SK-N-SH (cell line): Measurements from ENCODE around the gene ABAT. TPM values are rescaled to one million over a fixed set of nuclear protein-coding genes. Genes with fewer than 3 reads are reported as not detected.

Experiments used
- CTCF ChIA-PET: fragments of 300-600, 350-600 bp; formaldehyde crosslinking; extraction: SDS; loops from one replicate; lab custom pipeline; 2021; lab: Yijun Ruan, JAX
- POLR2A ChIA-PET: fragments of 350-600 bp; sonication (Branson Sonifier 250); formaldehyde crosslinking; extraction: SDS; loops from one replicate; lab custom pipeline; 2020; ENCODE audit warnings: antibody characterized with exemption, inconsistent platforms; lab: Yijun Ruan, JAX
- DNase-seq: peaks from one replicate; pipeline ENCODE4 v3.0.0; 2012
- H2AFZ ChIP-seq: fragments of 200-600 bp; sonication (generic); 2 replicates; pipeline ENCODE4 v1.8.1; 2016; ENCODE audit warnings: antibody characterized with exemption, mild to moderate bottlenecking, low read depth
- H3F3A ChIP-seq: fragments of 200-600 bp; sonication (generic); replicated peaks from 2 replicates; pipeline ENCODE3; 2016; ENCODE audit warnings: antibody characterized with exemption, mild to moderate bottlenecking; ENCODE audit not compliant: insufficient read depth
- H3K27ac ChIP-seq, 2 experiments: fragments of 200-500 bp in 1 of 2; fragments of 200-600 bp in 1 of 2; sonication (Bioruptor generic) in 1 of 2; sonication (generic), shearing (Covaris generic) in 1 of 2; 2 replicates each; pipeline versions ENCODE4 v1.5.1 to v1.6.1; 2014 to 2016; ENCODE audit warnings: low read depth in 2 of 2, inconsistent platforms in 1 of 2, low read length in 1 of 2, mild to moderate bottlenecking in 1 of 2, mixed read lengths in 1 of 2
- H3K27me3 ChIP-seq: fragments of 200-600 bp; sonication (generic), shearing (Covaris generic); 2 replicates; pipeline ENCODE4 v1.6.1; 2016; ENCODE audit warnings: mixed run types; ENCODE audit not compliant: insufficient read depth
- H3K36me3 ChIP-seq, 2 experiments: fragments of 200-500 bp in 1 of 2; fragments of 200-600 bp in 1 of 2; sonication (Bioruptor generic) in 1 of 2; sonication (generic) in 1 of 2; replicated peaks in 1 of 2; 2 replicates each; pipeline versions ENCODE3 to v1.5.1; 2014 to 2016; ENCODE audit warnings: low read length in 1 of 2, mild to moderate bottlenecking in 1 of 2; ENCODE audit not compliant: insufficient read depth in 2 of 2, control insufficient read depth in 1 of 2
- H3K4me1 ChIP-seq, 2 experiments: fragments of 200-500 bp in 1 of 2; fragments of 200-600 bp in 1 of 2; sonication (Bioruptor generic) in 1 of 2; sonication (generic), shearing (Covaris generic) in 1 of 2; 2 replicates each; pipeline versions ENCODE4 v1.5.1 to v1.6.1; 2014 to 2016; ENCODE audit warnings: low read depth in 1 of 2, low read length in 1 of 2, mixed run types in 1 of 2; ENCODE audit not compliant: insufficient read depth in 2 of 2, control insufficient read depth in 1 of 2
- H3K4me2 ChIP-seq: fragments of 200-600 bp; sonication (generic), shearing (Covaris generic); 2 replicates; pipeline ENCODE4 v1.6.1; 2017; ENCODE audit warnings: mixed run types
- H3K4me3 ChIP-seq, 2 experiments: fragments of 200-500 bp in 1 of 2; fragments of 200-600 bp in 1 of 2; sonication (Bioruptor generic) in 1 of 2; sonication (generic), shearing (Covaris generic) in 1 of 2; 2 replicates each; pipeline versions ENCODE4 v1.5.1 to v1.8.1; 2014 to 2016; ENCODE audit warnings: low read depth in 2 of 2, inconsistent platforms in 1 of 2, low read length in 1 of 2, mild to moderate bottlenecking in 1 of 2, mixed read lengths in 1 of 2, moderate library complexity in 1 of 2
- H3K79me2 ChIP-seq: fragments of 200-600 bp; sonication (generic); 2 replicates; pipeline ENCODE4 v1.8.1; 2017; ENCODE audit warnings: mild to moderate bottlenecking; ENCODE audit not compliant: insufficient read depth
- H3K9ac ChIP-seq: fragments of 200-600 bp; sonication (generic); 2 replicates; pipeline ENCODE4 v1.6.1; 2017; ENCODE audit warnings: mixed run types
- H3K9me2 ChIP-seq: fragments of 200-600 bp; sonication (generic); 2 replicates; pipeline ENCODE4 v1.6.1; 2017; ENCODE audit warnings: mixed run types
- H3K9me3 ChIP-seq: fragments of 200-600 bp; sonication (generic); 2 replicates; pipeline ENCODE4 v1.6.1; 2017; ENCODE audit warnings: mixed run types, mild to moderate bottlenecking, moderate library complexity
- H4K20me1 ChIP-seq: fragments of 200-600 bp; sonication (generic); 2 replicates; pipeline ENCODE4 v1.6.1; 2017; ENCODE audit warnings: mild to moderate bottlenecking, mixed run types; ENCODE audit not compliant: insufficient read depth
- CHD2 ChIP-seq: fragments of 150-350 bp; IDR thresholded peaks from 2 replicates; pipeline ENCODE4 v1.6.1; 2018; ENCODE audit warnings: low read length; ENCODE audit not compliant: partially characterized antibody
- ELF1 ChIP-seq: IDR thresholded peaks from 2 replicates; pipeline ENCODE4 v1.4.0; 2012
- EZH2phosphoT487 ChIP-seq: fragments of 200-600 bp; sonication (generic); IDR thresholded peaks from 2 replicates; pipeline ENCODE4 v1.6.1; 2017; ENCODE audit warnings: low read depth, mixed run types, mild to moderate bottlenecking, antibody characterized with exemption, moderate library complexity, borderline replicate concordance
- FOXJ3 ChIP-seq: sonication (generic); formaldehyde crosslinking; IDR thresholded peaks from 2 replicates; pipeline ENCODE4 v1.5.1; 2020; ENCODE audit warnings: mild to moderate bottlenecking, missing genetic modification reagents
- FOXM1 ChIP-seq: IDR thresholded peaks from 2 replicates; pipeline ENCODE4 v1.4.0; 2012; ENCODE audit warnings: low read depth, mild to moderate bottlenecking
- GABPA ChIP-seq: IDR thresholded peaks from 2 replicates; pipeline ENCODE4 v1.4.0; 2012; ENCODE audit warnings: low read depth, mild to moderate bottlenecking
- GATA2 ChIP-seq: sonication (generic); formaldehyde crosslinking; IDR thresholded peaks from 2 replicates; pipeline ENCODE4 v1.5.0; 2020; ENCODE audit warnings: mild to moderate bottlenecking, missing genetic modification reagents
- IRF3 ChIP-seq: fragments of 150-350 bp; IDR thresholded peaks from 2 replicates; pipeline ENCODE4 v1.6.1; 2016; ENCODE audit warnings: mild to moderate bottlenecking, low read depth, low read length
- JUND ChIP-seq: IDR thresholded peaks from 2 replicates; pipeline ENCODE4 v1.4.0; 2012
- MXI1 ChIP-seq: IDR thresholded peaks from 2 replicates; pipeline ENCODE4 v1.6.1; 2012; ENCODE audit warnings: mild to moderate bottlenecking, low read depth, low read length, improper control_type of control experiment
- POLR2AphosphoS5 ChIP-seq: IDR thresholded peaks from 2 replicates; pipeline ENCODE4 v1.6.1; 2012; ENCODE audit warnings: low read depth, low read length
- RAD21 ChIP-seq: IDR thresholded peaks from 2 replicates; pipeline ENCODE4 v1.6.1; 2012; ENCODE audit warnings: mild to moderate bottlenecking, low read length
- RCOR1 ChIP-seq: fragments of 150-350 bp; IDR thresholded peaks from 2 replicates; pipeline ENCODE4 v1.6.1; 2017; ENCODE audit warnings: antibody characterized with exemption, low read length
- REST ChIP-seq: IDR thresholded peaks from 2 replicates; pipeline ENCODE4 v1.6.1; 2012; ENCODE audit warnings: mild to moderate bottlenecking, low read depth, low read length, moderate library complexity
- RFX5 ChIP-seq: IDR thresholded peaks from 2 replicates; pipeline ENCODE4 v1.6.1; 2012; ENCODE audit warnings: mild to moderate bottlenecking, improper control_type of control experiment, low read length
- RXRA ChIP-seq: IDR thresholded peaks from 2 replicates; pipeline ENCODE4 v1.4.0; 2012; ENCODE audit warnings: low read depth, mild to moderate bottlenecking, borderline replicate concordance
- SIN3A ChIP-seq: IDR thresholded peaks from 2 replicates; pipeline ENCODE4 v1.6.1; 2012; ENCODE audit warnings: low read depth, mild to moderate bottlenecking, low read length, moderate library complexity, borderline replicate concordance
- SMC3 ChIP-seq: IDR thresholded peaks from 2 replicates; pipeline ENCODE4 v1.6.1; 2012; ENCODE audit warnings: low read depth, low read length, improper control_type of control experiment
- TAF1 ChIP-seq: IDR thresholded peaks from 2 replicates; pipeline ENCODE4 v1.6.1; 2012; ENCODE audit warnings: low read depth, mild to moderate bottlenecking, low read length, moderate library complexity, borderline replicate concordance
- TCF12 ChIP-seq: IDR thresholded peaks from 2 replicates; pipeline ENCODE4 v1.4.0; 2012
- TEAD4 ChIP-seq: IDR thresholded peaks from 2 replicates; pipeline ENCODE4 v1.4.0; 2012; ENCODE audit warnings: mild to moderate bottlenecking, borderline replicate concordance; ENCODE audit not compliant: insufficient read depth
- USF1 ChIP-seq: IDR thresholded peaks from 2 replicates; pipeline ENCODE4 v1.4.0; 2012; ENCODE audit warnings: low read depth, borderline replicate concordance
- USF2 ChIP-seq: fragments of 150-350 bp; IDR thresholded peaks from 2 replicates; pipeline ENCODE4 v1.6.1; 2017; ENCODE audit warnings: antibody characterized with exemption, low read length, low read depth, borderline replicate concordance
- YY1 ChIP-seq: IDR thresholded peaks from 2 replicates; pipeline ENCODE4 v1.4.0; 2012; ENCODE audit warnings: low read depth, mild to moderate bottlenecking
- ZBTB33 ChIP-seq: IDR thresholded peaks from 2 replicates; pipeline ENCODE4 v1.4.0; 2012; ENCODE audit warnings: low read depth, borderline replicate concordance
- WGBS: methylation state at CpG from one replicate; pipeline ENCODE4 v1.1.6; 2017; ENCODE audit warnings: low lambda C conversion rate; 5-methylcytosine and 5-hydroxymethylcytosine counted together
- polyA plus RNA-seq, 3 experiments: library from polyadenylated mRNA; depleted of rRNA; stranded (reverse); fragments of >200 nt; gene quantifications; 2 replicates each; pipeline ENCODE4 v1.2.3, GENCODE V29; 2012

ABAT gene
- polyA plus RNA-seq, 1 of the 3 experiments (the other 2 are of a cell fraction) = 4.7 TPM

GRCh38 chr16:8720080-8720966 lies 45.9 kb downstream of the ABAT start:
- Histone ChIP-seq H3K4me3 (no peak overlapping the region), H3K79me2 (no peaks in the 10 kb centered on the region), H3F3A (no peaks in the 10 kb centered on the region), H3K27me3 (no peaks in the 10 kb centered on the region), H4K20me1 (no peaks in the 10 kb centered on the region), H3K9ac (no peak overlapping the region), H2AFZ (no peak overlapping the region), H3K4me1 (peaks cover 0 to 26% of the 10 kb centered on the region in 2 experiments; a peak in 2 of 4 replicates), H3K36me3 (no peaks in the 10 kb centered on the region), H3K27ac (peak overlapping the region in 1 of 2 experiments; percentile 65; a peak in 2 of 4 replicates), H3K9me3 (no peaks in the 10 kb centered on the region), H3K4me2 (no peak overlapping the region), H3K9me2 (no peaks in the 10 kb centered on the region)
- peak; percentile 80 for DNase-seq
- POLR2A ChIA-PET = no interaction called here
- no peak for TF ChIP-seq TCF12
- no peak for TF ChIP-seq FOXM1
- no peak for TF ChIP-seq SMC3
- TF ChIP-seq EZH2phosphoT487 = no peak
- no peak for TF ChIP-seq SIN3A
- TF ChIP-seq REST = no peak
- no peak for TF ChIP-seq RXRA
- TF ChIP-seq JUND = no peak
- TF ChIP-seq POLR2AphosphoS5 = no peak
- TF ChIP-seq GABPA = no peak
- 0 out of 2 replicates have a peak, but pooled peaks have one; percentile 10 for TF ChIP-seq RAD21
- no peak for TF ChIP-seq RCOR1
- TF ChIP-seq GATA2 (CRISPR knock-in tag) = peak; percentile 23; the same call in 1 of the 2 replicates
- TF ChIP-seq FOXJ3 = no peak
- peak; percentile 66; the same call in 1 of the 2 replicates for TF ChIP-seq MXI1
- TF ChIP-seq TAF1 = no peak
- no peak for TF ChIP-seq USF1
- TF ChIP-seq ELF1 = no peak
- no peak for TF ChIP-seq TEAD4
- TF ChIP-seq USF2 = no peak
- TF ChIP-seq IRF3 = no peak
- TF ChIP-seq ZBTB33 = no peak
- TF ChIP-seq RFX5 = peak; percentile 74; the same call in 1 of the 2 replicates
- TF ChIP-seq CHD2 = no peak
- TF ChIP-seq YY1 = no peak
- CTCF ChIA-PET = interaction anchor here (0.8 to 1.6 kb wide), 8 partner anchors 15 to 160 kb away, joined by 3 to 6 read pairs (median 4); partner anchors contain the start of gene TMEM186
- WGBS = 53% methylated on average over 13 of the region's 14 CpGs
